Lung (tissue), 12 donors: ENCODE results near the gene TMEM178B. TPM values are rescaled to one million over a fixed set of nuclear protein-coding genes. Genes with fewer than 3 reads are reported as not detected.
A peak's percentile ranks its signal among the peaks of the same experiment; 100 is the strongest.

Experiments
- ATAC-seq: fragments of 200-7000 bp; cut with Tn5 transposase; one replicate; pipeline ENCODE4 v1.9.1; 2020; ENCODE audit warnings: moderate number of reproducible peaks; ENCODE audit not compliant: insufficient read depth, low FRiP score
- DNase-seq, 3 donors: peaks; one replicate each; pipeline ENCODE4 v3.0.0-alpha.2; 2013 to 2017
- H3K27ac ChIP-seq, 2 donors: one replicate each; pipeline ENCODE4 v1.5.1; 2013; ENCODE audit warnings: mild to moderate bottlenecking in 2 of 2, moderate library complexity in 2 of 2, control low read depth in 1 of 2, inconsistent platforms in 1 of 2, low read depth in 1 of 2, low read length in 1 of 2
- H3K27me3 ChIP-seq, 3 donors: one replicate each; pipeline ENCODE4 v1.5.1; 2013; ENCODE audit warnings: low read length in 2 of 3; ENCODE audit not compliant: control insufficient read depth in 3 of 3, insufficient read depth in 3 of 3
- H3K36me3 ChIP-seq, 4 donors: one replicate each; pipeline ENCODE4 v1.5.1; 2013; ENCODE audit warnings: low read length in 4 of 4, mild to moderate bottlenecking in 1 of 4, moderate library complexity in 1 of 4; ENCODE audit not compliant: control insufficient read depth in 4 of 4, insufficient read depth in 4 of 4
- H3K4me1 ChIP-seq, 5 donors: one replicate each; pipeline ENCODE4 v1.5.1; 2013; ENCODE audit warnings: low read length in 5 of 5, mild to moderate bottlenecking in 2 of 5, moderate library complexity in 1 of 5; ENCODE audit not compliant: control insufficient read depth in 5 of 5, insufficient read depth in 5 of 5
- H3K4me3 ChIP-seq: one replicate; pipeline ENCODE4 v1.5.1; 2013; ENCODE audit warnings: mild to moderate bottlenecking, control low read depth, moderate library complexity
- H3K9ac ChIP-seq, 2 donors: one replicate each; pipeline ENCODE4 v1.5.1; 2013; ENCODE audit warnings: low read length in 2 of 2, control low read depth in 1 of 2; ENCODE audit not compliant: insufficient read depth in 1 of 2
- H3K9me3 ChIP-seq, 4 donors: one replicate each; pipeline ENCODE4 v1.5.1; 2013; ENCODE audit warnings: low read length in 3 of 4, mild to moderate bottlenecking in 1 of 4, moderate library complexity in 1 of 4; ENCODE audit not compliant: control insufficient read depth in 4 of 4, insufficient read depth in 3 of 4
- CTCF ChIP-seq: IDR thresholded peaks from 2 replicates; pipeline ENCODE4 v1.5.1; 2012; ENCODE audit warnings: mild to moderate bottlenecking; ENCODE audit errors: control extremely low read depth, extremely low read depth
- WGBS, 2 donors: extraction: QIAGEN DNeasy Blood & Tissue Kit; methylation state at CpG; one replicate each; pipeline ENCODE4 v1.1.7; 2013; 5-methylcytosine and 5-hydroxymethylcytosine counted together
- polyA plus RNA-seq, 2 donors: library from polyadenylated mRNA; stranded (reverse); fragments of 200-250 nt; gene quantifications; one replicate each; pipeline ENCODE4 v1.2.1, GENCODE V29; 2013
- total RNA-seq, 2 donors: library from RNA; depleted of rRNA in 1 of 2; stranded (reverse); fragments of >200 nt in 1 of 2; gene quantifications; one replicate each; pipeline ENCODE4 v1.2.1, GENCODE V29; 2014 to 2021
- donor health status: control.
- donor health status: control.
- donor health status: Bipolar disorder and iron deficiency.
- donor health status: healthy.
- donor health status: DM: yes; HTN: yes; CAD: no.

The TMEM178B gene
- total and polyA plus RNA-seq, 4 donors, result 0.04 to 2.4 (median 0.48) TPM

GRCh38 chr7:141207661-141208060 lies 133.8 kb downstream of the TMEM178B start:
- ATAC-seq (no peak), DNase-seq (no peak)
- peaks cover 0 to 2% (median 0%) of the 10 kb centered on the region in 4 donors for H3K9me3 ChIP-seq
- H3K4me3 ChIP-seq, result no peak overlapping the region
- TF ChIP-seq CTCF, result no peak
- H3K27me3 ChIP-seq, result peaks cover 0 to 3% (median 0%) of the 10 kb centered on the region in 3 donors
- H3K9ac ChIP-seq, result no peak overlapping the region
- H3K36me3 ChIP-seq, result no peaks in the 10 kb centered on the region
- WGBS, 2 donors, result 93 to 97% methylated on average over 3 of the region's 3 CpGs
- no peaks in the 10 kb centered on the region for H3K4me1 ChIP-seq
- no peak overlapping the region for H3K27ac ChIP-seq

GRCh38 chr7:141208539-141208938 lies 134.7 kb downstream of the TMEM178B start:
- ATAC-seq (no peak), DNase-seq (peak in 1 of 3 donors; percentile 38)
- 53 to 63% methylated on average over 3 of the region's 3 CpGs for WGBS, 2 donors
- peaks cover 0 to 3% (median 0%) of the 10 kb centered on the region in 3 donors for H3K27me3 ChIP-seq
- H3K4me1 ChIP-seq, result no peaks in the 10 kb centered on the region
- no peaks in the 10 kb centered on the region for H3K36me3 ChIP-seq
- no peak for TF ChIP-seq CTCF
- H3K4me3 ChIP-seq, result no peak overlapping the region
- H3K9ac ChIP-seq, result no peak overlapping the region
- peaks cover 0 to 2% (median 0%) of the 10 kb centered on the region in 4 donors for H3K9me3 ChIP-seq
- no peak overlapping the region for H3K27ac ChIP-seq

DNA sequence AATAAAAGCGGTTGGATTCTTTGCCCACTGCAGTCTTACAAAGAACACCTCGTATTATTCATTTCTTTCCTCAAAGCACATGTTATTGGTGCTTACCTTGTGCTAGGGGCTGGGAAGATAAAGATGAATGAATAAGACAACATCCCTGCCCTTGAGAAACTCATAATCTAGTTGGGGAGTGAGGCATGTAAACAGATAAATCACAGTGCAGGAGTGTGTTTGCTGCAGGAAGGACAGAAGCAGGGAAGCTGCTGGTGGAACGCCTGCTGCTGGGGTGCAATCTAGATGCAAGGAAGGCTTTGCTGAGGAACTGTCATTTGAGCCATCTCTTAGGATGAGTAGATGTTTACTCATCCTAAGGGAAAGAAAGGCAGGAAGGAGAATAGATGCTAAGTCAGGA lies 135.6 kb downstream of the TMEM178B start:
- peaks cover 0 to 2% (median 0%) of the 10 kb centered on the region in 4 donors for H3K9me3 ChIP-seq
- no peaks in the 10 kb centered on the region for H3K36me3 ChIP-seq
- no peak overlapping the region for H3K9ac ChIP-seq
- H3K4me3 ChIP-seq, result no peak overlapping the region
- 78 to 81% methylated on average over 3 of the region's 3 CpGs for WGBS, 2 donors
- ATAC-seq (no peak), DNase-seq (no peak)
- H3K4me1 ChIP-seq, result no peaks in the 10 kb centered on the region
- peaks cover 0 to 3% (median 0%) of the 10 kb centered on the region in 3 donors for H3K27me3 ChIP-seq
- TF ChIP-seq CTCF, result no peak
- H3K27ac ChIP-seq, result no peak overlapping the region

- Histone ChIP-seq H3K36me3 (no peaks in the 10 kb centered on the region), H3K4me3 (no peak overlapping the region), H3K4me1 (no peaks in the 10 kb centered on the region), H3K27ac (no peak overlapping the region), H3K9me3 (peaks cover 0 to 2% (median 0%) of the 10 kb centered on the region in 4 donors), H3K27me3 (peaks cover 0 to 3% (median 0%) of the 10 kb centered on the region in 3 donors), H3K9ac (no peak overlapping the region)
- TF ChIP-seq CTCF, result no peak
- 53% methylated on average over 2 of the region's 2 CpGs for WGBS, 2 donors
- DNase-seq, result no peak
- ATAC-seq, result no peak
Observed at GRCh38 chr7:141210862-141211261, 137.0 kb downstream of the TMEM178B start.
